NCI-H2196 (cell line): ENCODE results near the gene MEGF8.
A peak's percentile ranks its signal among the peaks of the same experiment; 100 is the strongest.
"Not testable (repeated sequence)": the region's sequence is repeated elsewhere in the genome, so short reads cannot be mapped to it uniquely, and the experiment has no call there.

Source experiments
- DNase-seq: peaks from one replicate; lab custom pipeline; 2025; ENCODE audit not compliant: unreplicated experiment; lab: John Stamatoyannopoulos, UW

The MEGF8 gene

DNA sequence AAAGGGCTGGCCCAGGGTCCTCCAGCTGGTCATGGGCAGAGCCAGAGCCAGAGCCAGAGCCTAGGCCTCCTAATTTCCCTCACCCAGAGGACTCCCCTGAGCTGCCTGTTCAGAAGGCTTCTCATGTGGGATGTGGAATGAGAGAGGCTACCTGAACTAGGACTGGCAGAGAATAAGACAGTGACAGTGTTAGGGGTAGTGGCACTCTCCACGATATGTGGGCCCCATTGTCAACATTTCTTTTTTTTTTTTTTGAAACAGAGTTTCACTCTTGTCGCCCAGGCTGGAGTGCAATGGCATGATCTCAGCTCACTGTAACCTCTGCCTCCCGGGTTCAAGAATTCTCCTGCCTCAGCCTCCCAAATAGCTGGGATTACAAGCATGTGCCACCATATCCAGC, 5.9 kb downstream of the MEGF8 start:
- not testable (repeated sequence) for DNase-seq

DNA sequence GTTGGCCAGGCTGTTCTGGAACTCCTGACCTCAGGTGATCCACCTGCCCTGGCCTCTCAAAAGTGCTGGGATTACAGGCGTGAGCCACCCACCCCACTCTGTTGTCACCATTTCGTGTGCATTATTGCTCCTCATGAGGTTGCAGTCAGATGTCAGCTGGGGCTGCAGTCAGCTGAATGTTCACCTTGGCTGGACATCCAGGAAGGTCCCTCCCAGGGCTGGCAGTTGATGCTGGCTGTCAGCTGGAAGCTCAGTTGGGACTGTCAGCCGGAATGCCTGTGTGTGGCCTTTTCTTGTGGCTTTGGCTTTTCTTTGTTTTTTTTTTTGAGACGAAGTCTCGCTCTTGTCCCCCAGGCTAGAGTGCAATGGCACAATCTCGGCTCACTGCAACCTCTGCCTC, 6.6 kb downstream of the MEGF8 start:
- no peak for DNase-seq

DNA sequence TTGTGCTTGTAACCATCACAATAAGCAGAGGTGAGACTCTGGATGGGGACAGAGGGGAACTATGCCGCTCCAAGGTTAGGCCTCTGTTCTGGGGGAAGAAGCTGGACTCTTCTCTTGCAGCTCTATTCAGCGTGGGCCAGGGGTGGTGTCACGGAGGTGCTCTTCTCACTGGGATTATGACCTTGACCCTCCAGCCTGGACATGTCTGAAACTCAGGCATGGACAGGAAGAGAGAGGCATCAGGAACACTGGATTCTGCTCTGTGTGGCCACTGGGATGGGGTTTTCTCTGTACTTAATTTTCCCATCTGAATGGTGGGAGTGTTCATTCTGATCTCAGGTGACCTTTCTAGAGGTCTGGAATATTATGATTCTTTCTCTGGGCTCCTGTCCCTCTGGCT, 7.6 kb downstream of the MEGF8 start:
- no peak for DNase-seq

DNA sequence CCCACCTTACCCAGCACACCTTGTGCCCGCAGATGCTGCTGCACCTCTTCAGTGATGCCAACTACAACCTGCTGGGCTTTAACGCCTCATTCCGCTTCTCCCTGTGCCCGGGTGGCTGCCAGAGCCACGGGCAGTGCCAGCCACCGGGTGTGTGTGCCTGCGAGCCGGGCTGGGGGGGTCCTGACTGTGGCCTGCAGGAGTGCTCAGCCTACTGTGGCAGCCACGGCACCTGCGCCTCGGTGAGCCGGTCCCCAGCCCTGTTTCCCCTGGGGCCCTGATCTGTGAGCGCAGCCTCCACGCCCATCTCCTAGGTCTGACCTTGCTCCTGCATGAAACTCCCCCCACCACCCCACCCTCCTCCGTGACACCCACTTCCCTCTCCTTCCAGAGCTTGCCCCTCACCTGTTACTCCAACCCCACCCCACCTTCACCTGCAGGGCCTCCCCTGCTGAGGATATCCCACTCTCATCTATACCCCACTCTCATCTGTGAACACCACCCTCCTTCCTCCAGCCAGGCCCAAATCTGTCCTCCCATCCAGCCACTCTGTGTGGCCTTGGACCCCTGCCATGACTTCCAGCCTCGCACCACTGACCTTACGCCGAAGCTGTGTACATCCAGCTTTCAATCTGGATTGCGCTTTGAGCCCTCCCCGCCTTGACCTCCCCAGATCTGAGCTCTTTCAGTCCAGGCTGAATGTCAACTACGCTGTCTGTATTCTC, 8.7 kb downstream of the MEGF8 start:
- no peak for DNase-seq

DNA sequence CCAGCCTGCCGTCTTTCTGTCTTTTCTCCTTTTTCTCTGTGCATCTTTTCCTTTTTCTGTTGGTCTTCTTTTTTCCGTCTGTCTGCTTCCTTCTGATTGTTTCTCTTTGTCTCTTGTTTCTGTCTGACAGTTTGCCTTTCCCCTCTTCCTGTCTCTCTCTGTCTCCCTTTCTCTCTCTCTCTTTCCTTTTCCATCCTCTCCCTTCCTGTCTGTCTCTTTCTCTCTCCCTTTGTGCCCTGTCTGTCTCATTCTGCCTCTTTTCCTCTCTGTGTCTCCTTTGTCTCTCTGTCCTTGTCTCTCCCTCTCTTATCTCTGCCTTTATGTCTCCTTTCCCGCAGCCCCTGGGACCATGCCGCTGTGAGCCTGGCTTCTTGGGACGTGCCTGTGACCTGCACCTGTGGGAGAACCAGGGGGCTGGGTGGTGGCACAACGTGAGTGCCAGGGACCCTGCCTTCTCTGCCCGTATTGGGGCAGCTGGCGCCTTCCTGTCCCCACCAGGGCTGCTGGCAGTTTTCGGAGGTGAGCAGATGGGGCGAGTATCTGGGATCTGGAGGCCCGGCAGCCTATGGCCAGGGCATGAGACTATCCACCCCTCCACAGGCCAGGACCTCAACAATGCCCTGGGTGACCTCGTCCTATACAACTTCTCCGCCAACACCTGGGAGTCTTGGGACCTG, 9.4 kb downstream of the MEGF8 start:
- no peak for DNase-seq

DNA sequence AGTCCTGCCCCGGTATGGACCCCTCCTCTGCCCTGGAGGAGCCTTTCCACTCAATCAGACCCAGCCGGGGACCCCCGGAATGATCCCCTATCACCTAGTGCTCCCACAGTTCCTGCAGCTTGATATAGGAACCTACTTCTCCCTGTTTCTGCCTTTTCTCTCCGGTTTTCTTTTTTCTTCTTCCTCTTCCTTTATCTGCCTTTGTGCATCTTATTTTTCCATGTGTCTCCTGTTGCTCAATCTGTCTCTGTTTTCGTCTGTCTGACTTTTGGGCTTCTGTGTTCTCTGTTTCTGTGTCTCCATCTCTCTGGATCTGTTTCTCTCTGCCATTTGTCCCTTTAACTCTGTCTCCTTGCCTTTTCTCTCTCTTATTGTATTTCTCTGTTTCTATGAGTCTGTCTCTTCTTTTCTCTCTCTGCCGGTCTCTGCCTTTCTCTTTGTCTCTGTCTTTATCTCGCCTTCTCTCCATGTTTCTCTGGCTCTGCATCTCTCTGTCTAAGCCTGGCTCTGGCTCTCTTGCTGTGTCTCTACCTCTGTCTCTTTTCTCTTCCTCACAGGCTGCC, 10.0 kb downstream of the MEGF8 start:
- no peak for DNase-seq

DNA sequence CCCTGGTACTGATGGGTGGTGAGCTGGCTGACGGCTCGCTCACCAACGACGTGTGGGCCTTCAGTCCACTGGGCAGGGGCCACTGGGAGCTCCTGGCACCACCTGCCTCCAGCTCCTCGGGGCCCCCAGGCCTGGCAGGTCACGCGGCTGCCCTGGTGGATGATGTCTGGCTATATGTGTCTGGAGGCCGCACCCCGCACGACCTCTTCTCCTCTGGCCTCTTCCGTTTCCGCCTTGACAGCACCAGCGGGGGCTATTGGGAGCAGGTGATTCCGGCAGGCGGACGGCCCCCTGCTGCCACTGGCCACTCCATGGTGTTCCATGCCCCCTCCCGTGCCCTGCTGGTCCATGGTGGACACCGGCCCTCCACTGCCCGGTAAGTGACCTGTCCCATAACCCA, 10.5 kb downstream of the MEGF8 start:
- no peak for DNase-seq

DNA sequence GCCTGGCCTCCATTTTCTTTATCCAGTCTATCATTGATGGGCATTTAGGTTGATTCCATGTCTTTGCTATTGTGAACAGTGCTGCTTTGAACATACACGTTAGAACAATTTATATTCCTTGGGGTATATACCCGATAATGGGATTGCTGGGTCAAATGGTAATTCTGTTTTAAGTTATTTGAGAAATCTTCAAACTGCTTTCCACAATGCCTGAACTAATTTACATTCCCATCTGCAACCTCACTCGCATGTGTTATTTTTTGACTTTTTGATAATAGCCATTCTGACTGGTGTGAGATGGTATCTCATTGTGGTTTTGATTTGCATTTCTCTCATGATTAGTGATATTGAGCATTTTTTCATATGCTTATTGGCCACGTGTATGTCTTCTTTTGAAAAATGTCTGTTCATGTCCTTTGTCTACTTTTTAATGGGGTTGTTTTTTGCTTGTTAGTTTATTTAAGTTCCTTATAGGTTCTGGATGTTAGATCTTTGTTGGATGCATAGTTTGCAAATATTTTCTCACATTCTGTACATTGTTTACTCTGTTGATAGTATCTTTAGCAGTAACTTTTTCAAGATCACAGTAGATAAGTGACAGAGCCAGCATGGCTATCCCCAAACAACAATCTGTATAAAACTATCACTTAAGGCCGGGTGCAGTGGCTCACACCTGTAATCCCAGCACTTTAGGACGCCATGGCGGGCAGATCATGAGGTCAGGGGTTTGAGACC, 13.9 kb downstream of the MEGF8 start:
- DNase-seq, result not testable (repeated sequence)

DNA sequence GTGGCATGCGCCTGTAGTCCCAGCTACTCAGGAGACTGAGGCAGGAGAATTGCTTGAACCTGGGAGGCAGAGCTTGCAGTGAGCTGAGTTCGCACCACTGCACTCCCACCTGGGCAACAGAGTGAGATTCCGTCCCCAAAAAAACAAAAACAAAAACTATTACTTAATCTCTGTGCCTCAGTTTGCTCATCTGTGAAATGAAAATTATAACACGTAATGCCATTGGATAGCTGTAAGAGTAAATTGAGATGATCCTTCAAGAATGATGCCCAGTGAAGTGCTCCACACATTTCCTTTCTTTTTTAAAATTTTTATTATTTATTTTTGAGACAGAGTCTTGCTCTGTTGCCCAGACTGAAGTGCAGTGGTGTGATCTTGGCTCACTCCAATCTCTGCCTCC, 14.5 kb downstream of the MEGF8 start:
- not testable (repeated sequence) for DNase-seq

DNA sequence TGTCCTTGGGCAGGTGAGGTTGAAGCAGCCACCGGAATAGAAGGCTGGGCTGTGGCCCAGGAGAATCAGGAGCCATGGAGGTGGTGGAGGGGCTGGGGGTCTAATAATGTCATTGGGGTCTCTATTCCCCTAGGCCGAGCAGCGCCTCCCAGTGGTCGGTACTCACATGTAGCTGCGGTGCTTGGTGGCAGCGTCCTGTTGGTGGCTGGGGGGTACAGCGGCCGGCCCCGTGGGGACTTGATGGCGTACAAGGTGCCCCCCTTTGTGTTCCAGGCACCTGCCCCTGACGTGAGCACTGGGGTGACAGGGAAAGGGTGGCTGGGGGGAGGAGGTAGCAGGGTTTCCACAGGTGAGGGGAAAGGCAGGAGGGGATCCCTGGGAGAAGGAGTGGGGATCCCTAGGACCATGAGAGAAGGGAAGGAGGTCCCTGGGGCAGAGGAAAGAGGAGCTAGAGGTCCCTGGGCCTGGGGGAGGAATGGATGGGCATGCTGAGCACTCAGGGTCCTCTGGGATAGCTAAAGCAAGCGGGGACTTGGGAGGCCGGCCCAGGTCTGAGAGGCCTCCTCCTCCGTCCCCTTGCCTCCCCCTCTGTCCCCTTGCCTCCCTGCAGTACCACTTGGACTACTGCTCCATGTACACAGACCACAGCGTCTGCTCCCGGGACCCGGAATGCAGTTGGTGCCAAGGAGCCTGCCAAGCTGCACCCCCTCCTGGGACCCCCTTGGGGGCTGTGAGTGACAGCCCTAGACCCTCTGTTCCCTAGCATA, 18.1 kb downstream of the MEGF8 start:
- no peak for DNase-seq

DNA sequence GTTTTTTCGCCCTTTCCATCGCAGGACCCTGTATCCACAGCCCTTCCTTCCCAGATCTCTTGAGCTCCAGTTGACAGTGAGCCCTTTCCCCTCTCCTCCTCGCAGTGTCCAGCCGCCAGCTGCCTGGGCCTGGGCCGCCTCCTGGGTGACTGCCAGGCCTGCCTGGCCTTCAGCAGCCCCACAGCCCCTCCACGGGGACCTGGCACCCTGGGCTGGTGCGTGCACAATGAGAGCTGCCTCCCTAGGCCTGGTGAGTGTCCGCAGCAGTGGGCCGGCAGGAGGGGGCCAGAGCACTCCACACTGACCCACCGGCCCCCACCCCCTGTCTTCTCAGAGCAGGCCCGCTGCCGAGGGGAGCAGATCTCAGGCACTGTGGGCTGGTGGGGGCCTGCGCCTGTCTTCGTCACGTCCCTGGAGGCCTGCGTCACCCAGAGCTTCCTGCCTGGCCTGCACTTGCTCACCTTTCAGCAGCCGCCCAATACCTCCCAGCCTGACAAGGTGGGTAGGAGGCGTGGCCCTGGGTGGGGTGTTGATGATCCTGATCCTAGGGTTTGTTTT, 19.0 kb downstream of the MEGF8 start:
- DNase-seq, result no peak

DNA sequence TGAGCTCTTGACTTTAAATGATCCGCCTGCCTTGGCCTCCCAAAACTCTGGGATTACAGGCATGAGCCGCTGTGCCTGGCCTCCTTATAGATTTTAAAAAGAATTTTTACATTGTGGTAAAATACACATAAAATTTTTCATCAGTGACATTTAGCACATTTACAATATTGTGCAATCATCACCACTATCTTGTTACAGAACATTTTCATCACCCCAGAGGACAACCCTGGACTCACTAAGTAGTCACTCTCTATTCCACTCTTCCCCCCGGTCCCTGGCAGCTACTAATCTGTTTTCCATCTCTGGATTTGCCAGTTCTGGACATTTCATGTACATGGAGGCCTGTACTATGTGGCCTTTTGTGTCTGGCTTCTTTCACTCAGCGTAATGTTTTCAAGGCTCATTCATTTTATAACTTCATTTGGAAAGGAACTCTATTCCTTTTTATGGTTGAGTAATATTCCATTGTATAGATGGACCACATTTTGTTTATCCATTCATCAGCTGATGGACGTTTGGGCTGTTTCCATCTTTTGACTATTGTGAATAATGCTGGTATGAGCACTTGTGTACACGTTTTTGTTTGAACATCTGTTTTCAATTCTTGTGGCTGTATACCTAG, 19.9 kb downstream of the MEGF8 start:
- DNase-seq, result no peak

DNA sequence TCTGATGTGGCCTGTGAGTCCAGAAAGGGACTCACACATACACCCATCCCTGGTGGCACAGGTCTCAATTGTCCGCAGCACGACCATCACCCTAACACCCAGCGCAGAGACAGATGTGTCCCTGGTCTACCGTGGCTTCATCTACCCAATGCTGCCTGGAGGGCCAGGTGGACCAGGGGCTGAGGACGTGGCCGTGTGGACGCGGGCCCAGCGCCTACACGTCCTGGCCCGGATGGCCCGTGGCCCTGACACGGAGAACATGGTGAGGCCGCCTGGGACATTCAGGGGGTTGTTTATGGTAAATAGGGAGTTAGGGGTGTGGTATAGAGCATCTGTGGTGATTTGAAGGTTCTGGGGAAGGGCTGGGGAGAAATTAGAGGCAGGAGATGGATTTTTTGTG, 22.8 kb downstream of the MEGF8 start:
- no peak for DNase-seq

DNA sequence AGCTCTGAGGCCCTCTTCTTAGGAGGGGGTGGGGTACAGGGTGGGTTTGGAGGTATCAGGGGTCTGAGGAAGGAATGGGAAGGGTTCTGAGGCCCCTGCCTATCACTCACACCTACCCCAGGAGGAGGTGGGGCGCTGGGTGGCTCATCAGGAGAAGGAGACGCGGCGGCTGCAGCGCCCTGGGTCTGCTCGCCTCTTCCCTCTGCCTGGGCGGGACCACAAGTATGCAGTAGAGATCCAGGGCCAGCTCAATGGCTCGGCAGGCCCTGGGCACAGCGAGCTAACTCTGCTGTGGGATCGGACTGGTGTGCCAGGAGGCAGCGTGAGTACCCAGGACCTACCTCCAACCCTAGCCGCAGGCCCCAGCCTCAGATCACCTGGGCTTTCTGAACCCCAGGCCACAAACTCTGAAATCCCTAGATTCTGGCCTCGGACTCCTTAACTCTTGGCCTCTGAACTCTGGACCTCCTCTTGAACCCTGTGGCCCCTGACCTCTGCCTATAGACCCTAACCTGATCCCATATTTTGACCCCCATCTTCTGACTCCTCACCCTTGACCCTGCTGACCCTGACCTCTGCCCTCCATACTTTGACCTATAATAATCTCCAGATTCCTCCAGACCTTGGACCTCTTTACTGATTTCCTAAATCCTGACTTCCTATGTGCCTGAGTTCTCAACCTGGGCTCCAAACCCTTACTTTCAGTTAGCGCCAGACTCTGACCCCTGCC, 24.1 kb downstream of the MEGF8 start:
- no peak for DNase-seq

DNA sequence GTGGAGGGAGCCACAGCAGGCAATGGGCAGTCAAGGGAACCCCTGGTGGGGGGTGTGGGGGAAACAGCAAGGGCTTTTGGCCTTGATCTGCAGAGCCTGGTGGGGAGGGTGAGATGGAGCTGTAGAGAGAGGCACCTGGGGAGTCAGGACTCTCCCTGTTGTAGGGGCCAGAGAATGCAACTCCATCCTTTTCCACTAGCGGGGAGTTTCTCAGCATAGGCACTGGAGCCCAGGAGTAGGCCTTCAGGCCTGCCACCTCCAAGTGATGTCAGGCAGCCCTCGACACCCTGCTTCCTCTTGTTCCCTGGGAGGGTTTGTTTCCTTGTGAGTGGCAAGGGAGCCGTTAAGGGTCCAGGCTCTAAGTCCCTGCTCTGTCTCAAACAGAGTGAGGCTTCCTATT, 25.0 kb downstream of the MEGF8 start:
- no peak for DNase-seq

DNA sequence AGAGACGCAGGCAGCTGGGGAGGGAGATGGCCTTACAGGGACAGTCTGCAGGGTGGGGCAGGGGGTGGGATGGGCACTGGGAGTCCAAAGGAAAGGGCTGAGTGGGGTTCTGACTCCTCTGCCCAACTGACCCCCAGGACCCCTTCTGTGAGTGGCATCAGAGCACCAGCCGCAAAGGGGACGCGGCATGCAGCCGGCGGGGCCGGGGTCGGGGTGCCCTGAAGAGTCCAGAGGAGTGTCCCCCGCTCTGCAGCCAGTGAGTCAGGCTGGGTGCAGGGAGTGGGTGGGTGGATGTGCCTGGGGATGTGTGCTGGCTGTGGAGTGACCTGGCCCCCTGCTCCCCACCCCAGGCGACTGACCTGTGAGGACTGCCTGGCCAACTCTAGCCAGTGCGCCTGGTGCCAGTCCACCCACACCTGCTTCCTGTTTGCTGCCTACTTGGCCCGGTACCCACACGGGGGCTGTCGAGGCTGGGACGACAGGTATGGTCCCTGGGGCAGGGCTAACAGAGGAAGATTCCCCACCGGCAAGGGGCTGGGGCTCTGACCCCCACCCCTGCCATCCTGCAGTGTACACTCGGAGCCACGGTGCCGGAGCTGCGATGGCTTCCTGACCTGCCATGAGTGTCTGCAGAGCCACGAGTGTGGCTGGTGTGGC, 25.8 kb downstream of the MEGF8 start:
- DNase-seq, result no peak

DNA sequence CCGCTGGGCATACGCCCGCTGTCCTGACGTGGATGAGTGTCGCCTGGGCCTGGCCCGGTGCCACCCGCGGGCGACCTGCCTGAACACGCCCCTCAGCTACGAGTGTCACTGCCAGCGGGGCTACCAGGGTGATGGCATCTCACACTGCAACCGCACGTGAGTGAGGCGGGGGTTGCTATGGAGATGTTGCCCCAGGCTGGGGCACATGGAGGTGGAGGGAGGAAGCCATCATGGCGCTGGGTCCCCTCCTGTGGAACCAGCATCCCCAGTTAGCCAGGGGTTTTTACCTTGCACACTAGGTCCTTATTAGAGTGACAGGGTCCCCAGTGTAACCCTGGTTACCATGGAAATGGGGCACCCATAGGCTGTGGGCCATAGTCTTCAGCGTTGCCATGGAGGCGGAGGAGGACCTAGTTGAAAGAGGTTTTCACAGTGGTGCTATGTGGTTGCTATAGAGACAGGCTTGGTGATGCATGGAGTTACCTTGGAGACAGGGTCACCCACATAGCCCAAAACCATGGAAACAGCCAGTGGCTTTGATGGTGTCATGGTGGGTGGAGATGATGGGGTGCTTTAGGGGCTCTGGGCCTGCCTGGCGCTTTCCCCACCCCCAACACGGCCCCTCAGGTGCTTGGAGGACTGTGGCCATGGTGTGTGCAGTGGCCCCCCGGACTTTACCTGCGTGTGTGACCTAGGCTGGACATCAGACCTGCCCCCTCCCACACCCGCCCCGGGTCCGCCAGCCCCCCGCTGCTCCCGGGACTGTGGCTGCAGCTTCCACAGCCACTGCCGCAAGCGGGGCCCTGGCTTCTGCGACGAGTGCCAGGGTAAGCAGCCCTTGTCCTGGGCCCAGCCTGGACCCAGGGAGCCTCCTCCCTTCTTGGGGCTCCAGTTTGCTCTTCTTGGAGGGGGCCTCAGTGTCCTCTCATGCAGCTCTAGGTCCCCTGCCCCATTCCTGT, 27.1 kb downstream of the MEGF8 start:
- DNase-seq, result peak; percentile 56
